ENCODE measurements around the gene PRAMEF18. TPM values are rescaled to one million over a fixed set of nuclear protein-coding genes. Genes with fewer than 3 reads are reported as not detected.
"Not testable (repeated sequence)": the region's sequence is repeated elsewhere in the genome, so short reads cannot be mapped to it uniquely, and the experiment has no call there.

The PRAMEF18 gene
- total RNA-seq, 1 experiment from 2014 or later, result not detected

- H2BK20ac ChIP-seq (ENCODE audit: low read depth, low read length, poor library complexity, severe bottlenecking); H2BK12ac ChIP-seq (ENCODE audit: insufficient read length, low read depth, low read length); H3K23me2 ChIP-seq (ENCODE audit: insufficient read length, low read depth, low read length, poor library complexity, severe bottlenecking); H2BK5ac ChIP-seq (ENCODE audit: insufficient read length, low read length); H3K27me3 ChIP-seq (ENCODE audit: insufficient read depth, low read length); H3K27ac Mint-ChIP-seq; H2BK15ac ChIP-seq (ENCODE audit: low read depth, low read length); H3K27me3 Mint-ChIP-seq (ENCODE audit: low read depth); H3K4me2 ChIP-seq (ENCODE audit: insufficient read depth, insufficient read length, low read length); H2AK5ac ChIP-seq (ENCODE audit: insufficient read length, low read length); H3K4ac ChIP-seq (ENCODE audit: low read depth, low read length); H3K14ac ChIP-seq (ENCODE audit: insufficient read depth, low read length); H2AFZ ChIP-seq (ENCODE audit: low read length); H3K4me3 Mint-ChIP-seq; H4K5ac ChIP-seq (ENCODE audit: insufficient read length, low read depth, low read length); DNase-seq; H4K8ac ChIP-seq (replicated peaks; ENCODE audit: insufficient read length, low read depth, low read length); H4K20me1 ChIP-seq (ENCODE audit: control insufficient read depth, insufficient read depth, insufficient read length); H2BK120ac ChIP-seq (ENCODE audit: low read depth, low read length, poor library complexity, severe bottlenecking); H3K27ac ChIP-seq (ENCODE audit: insufficient read length, low read depth, low read length); H3K79me2 ChIP-seq (ENCODE audit: insufficient read depth, low read length); H3K4me1 ChIP-seq (ENCODE audit: insufficient read depth, low read length); H4K91ac ChIP-seq (ENCODE audit: insufficient read length, low read depth, low read length); H3K56ac ChIP-seq (ENCODE audit: insufficient read length, low read depth, low read length); H3K9ac ChIP-seq (ENCODE audit: extremely low read depth, insufficient read length, low read length); H3K79me1 ChIP-seq (ENCODE audit: insufficient read depth, low read depth, low read length, poor library complexity, severe bottlenecking); H3K4me1 Mint-ChIP-seq; H3K18ac ChIP-seq (ENCODE audit: insufficient read length, low read depth, low read length); H3T11ph ChIP-seq (ENCODE audit: low read length); H3K23ac ChIP-seq (ENCODE audit: insufficient read length, low read depth, low read length): not testable (repeated sequence)
- peaks cover 53% of the 10 kb centered on the region for H3K9me3 ChIP-seq (ENCODE audit: control insufficient read depth, low read depth, low read length)
- no CpG with 5 or more reads among the region's 2 CpGs for WGBS (ENCODE audit: extremely low coverage, insufficient read length, low lambda C conversion rate)
- peaks cover 12 to 34% (median 16%) of the 10 kb centered on the region in 3 experiments; a peak in 6 of 7 replicates for H3K36me3 Mint-ChIP-seq (ENCODE audit: insufficient read depth in 1 of 3, low read depth in 3 of 3)
- H3K9me3 Mint-ChIP-seq, result peaks cover 50 to 52% of the 10 kb centered on the region in 2 experiments
Measured at GRCh38 chr1:13246554-13246871, 20.6 kb upstream of the PRAMEF18 start.

DNA sequence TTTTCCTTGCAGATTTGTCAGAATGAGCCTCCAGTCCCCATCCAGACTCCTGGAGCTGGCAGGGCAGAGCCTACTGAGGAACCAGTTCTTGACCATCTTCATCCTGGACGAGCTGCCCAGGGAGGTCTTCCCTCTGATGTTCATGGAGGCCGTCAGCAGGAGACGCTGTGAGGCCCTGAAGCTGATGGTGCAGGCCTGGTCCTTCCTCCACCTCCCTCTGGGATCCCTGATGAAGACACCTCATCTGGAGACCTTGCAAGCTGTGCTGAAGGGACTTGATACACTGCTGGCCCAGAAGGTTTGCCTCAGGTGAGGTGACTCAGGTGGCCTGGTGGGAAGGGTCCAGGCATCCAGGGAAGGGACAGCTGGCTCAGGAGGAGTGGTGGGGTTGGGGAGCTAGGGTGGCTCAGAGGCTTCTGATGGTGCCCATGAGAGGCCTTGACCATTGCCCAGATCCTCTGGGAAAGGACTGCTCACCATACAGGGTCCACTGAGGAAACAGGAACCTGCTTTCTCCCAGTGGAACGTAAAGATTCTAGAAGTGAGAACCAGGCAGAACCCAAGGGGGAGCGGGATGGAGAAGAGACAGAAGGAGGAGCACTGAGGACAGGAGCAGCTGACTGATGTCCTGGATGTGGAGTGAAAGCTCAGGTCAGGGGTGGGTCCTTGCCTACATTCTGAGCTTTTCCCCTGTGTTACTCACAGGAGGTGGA lies 20.0 kb upstream of the PRAMEF18 start:
- peaks cover 59% of the 10 kb centered on the region for H3K9me3 ChIP-seq (ENCODE audit: control insufficient read depth, low read depth, low read length)
- H3K27me3 Mint-ChIP-seq (ENCODE audit: low read depth); H3K27ac ChIP-seq (ENCODE audit: insufficient read length, low read depth, low read length); H3K4ac ChIP-seq (ENCODE audit: low read depth, low read length); H2AK5ac ChIP-seq (ENCODE audit: insufficient read length, low read length); H3T11ph ChIP-seq (ENCODE audit: low read length); H4K8ac ChIP-seq (replicated peaks; ENCODE audit: insufficient read length, low read depth, low read length); H3K79me2 ChIP-seq (ENCODE audit: insufficient read depth, low read length); H3K4me1 Mint-ChIP-seq; H3K4me1 ChIP-seq (ENCODE audit: insufficient read depth, low read length); H4K5ac ChIP-seq (ENCODE audit: insufficient read length, low read depth, low read length); H2BK5ac ChIP-seq (ENCODE audit: insufficient read length, low read length); H3K27me3 ChIP-seq (ENCODE audit: insufficient read depth, low read length); H4K91ac ChIP-seq (ENCODE audit: insufficient read length, low read depth, low read length); H2BK12ac ChIP-seq (ENCODE audit: insufficient read length, low read depth, low read length); H2AFZ ChIP-seq (ENCODE audit: low read length); H3K23ac ChIP-seq (ENCODE audit: insufficient read length, low read depth, low read length); H3K79me1 ChIP-seq (ENCODE audit: insufficient read depth, low read depth, low read length, poor library complexity, severe bottlenecking); H3K14ac ChIP-seq (ENCODE audit: insufficient read depth, low read length); H3K56ac ChIP-seq (ENCODE audit: insufficient read length, low read depth, low read length); DNase-seq; H2BK120ac ChIP-seq (ENCODE audit: low read depth, low read length, poor library complexity, severe bottlenecking); H3K4me3 Mint-ChIP-seq; H3K27ac Mint-ChIP-seq; H2BK15ac ChIP-seq (ENCODE audit: low read depth, low read length); H2BK20ac ChIP-seq (ENCODE audit: low read depth, low read length, poor library complexity, severe bottlenecking); H4K20me1 ChIP-seq (ENCODE audit: control insufficient read depth, insufficient read depth, insufficient read length); H3K23me2 ChIP-seq (ENCODE audit: insufficient read length, low read depth, low read length, poor library complexity, severe bottlenecking); H3K4me2 ChIP-seq (ENCODE audit: insufficient read depth, insufficient read length, low read length); H3K9ac ChIP-seq (ENCODE audit: extremely low read depth, insufficient read length, low read length); H3K18ac ChIP-seq (ENCODE audit: insufficient read length, low read depth, low read length): not testable (repeated sequence)
- WGBS (ENCODE audit: extremely low coverage, insufficient read length, low lambda C conversion rate), result no CpG with 5 or more reads among the region's 5 CpGs
- H3K9me3 Mint-ChIP-seq, result peaks cover 56 to 57% of the 10 kb centered on the region in 2 experiments
- H3K36me3 Mint-ChIP-seq (ENCODE audit: insufficient read depth in 1 of 3, low read depth in 3 of 3), result peaks cover 12 to 39% (median 20%) of the 10 kb centered on the region in 3 experiments

All from H9 (cell line).